Retinal pigment epithelial cell (primary cell): ENCODE data around the gene PUDP.

ENCODE experiments used
- DNase-seq: peaks from one replicate; pipeline ENCODE4 v3.0.0-alpha.2; 2010; ENCODE audit warnings: low read depth
- H3K4me3 ChIP-seq: 2 replicates; pipeline ENCODE4 v1.5.1; 2011; ENCODE audit warnings: mild to moderate bottlenecking, low read length, control low read depth, moderate library complexity
- TF ChIP-seq, protein P1 (sequence below): conservative IDR thresholded peaks from 2 replicates; pipeline ENCODE4 v1.5.1; 2011; ENCODE audit warnings: low read depth, low read length, control low read depth, inconsistent platforms

PUDP gene

DNA sequence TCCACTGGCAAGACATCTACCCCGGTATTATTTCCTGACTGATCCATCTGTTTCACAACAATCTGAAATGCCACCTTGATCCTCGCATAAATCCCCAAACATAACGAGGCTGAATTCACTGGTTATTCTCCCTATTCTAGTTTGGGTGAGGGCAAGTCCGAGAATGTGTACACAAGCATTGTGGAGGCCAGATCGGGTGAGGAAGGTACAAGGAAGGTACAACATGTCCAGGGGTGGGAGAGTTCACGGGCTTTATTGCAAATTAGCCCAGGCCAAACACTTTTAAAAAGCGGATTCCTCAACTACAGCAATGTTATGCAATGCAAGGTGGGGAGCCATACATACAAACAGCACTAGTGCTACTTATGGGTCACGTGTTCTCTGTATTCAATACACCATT, 82.5 kb downstream of the PUDP start:
- TF ChIP-seq, protein P1, sequence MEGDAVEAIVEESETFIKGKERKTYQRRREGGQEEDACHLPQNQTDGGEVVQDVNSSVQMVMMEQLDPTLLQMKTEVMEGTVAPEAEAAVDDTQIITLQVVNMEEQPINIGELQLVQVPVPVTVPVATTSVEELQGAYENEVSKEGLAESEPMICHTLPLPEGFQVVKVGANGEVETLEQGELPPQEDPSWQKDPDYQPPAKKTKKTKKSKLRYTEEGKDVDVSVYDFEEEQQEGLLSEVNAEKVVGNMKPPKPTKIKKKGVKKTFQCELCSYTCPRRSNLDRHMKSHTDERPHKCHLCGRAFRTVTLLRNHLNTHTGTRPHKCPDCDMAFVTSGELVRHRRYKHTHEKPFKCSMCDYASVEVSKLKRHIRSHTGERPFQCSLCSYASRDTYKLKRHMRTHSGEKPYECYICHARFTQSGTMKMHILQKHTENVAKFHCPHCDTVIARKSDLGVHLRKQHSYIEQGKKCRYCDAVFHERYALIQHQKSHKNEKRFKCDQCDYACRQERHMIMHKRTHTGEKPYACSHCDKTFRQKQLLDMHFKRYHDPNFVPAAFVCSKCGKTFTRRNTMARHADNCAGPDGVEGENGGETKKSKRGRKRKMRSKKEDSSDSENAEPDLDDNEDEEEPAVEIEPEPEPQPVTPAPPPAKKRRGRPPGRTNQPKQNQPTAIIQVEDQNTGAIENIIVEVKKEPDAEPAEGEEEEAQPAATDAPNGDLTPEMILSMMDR = no peak
- H3K4me3 ChIP-seq = no peak overlapping the region
- DNase-seq = no peak

GRCh38 chrX:7062903-7063302, 85.0 kb downstream of the PUDP start:
- TF ChIP-seq, protein P1 = no peak
- no peak for DNase-seq
- no peak overlapping the region for H3K4me3 ChIP-seq

DNA sequence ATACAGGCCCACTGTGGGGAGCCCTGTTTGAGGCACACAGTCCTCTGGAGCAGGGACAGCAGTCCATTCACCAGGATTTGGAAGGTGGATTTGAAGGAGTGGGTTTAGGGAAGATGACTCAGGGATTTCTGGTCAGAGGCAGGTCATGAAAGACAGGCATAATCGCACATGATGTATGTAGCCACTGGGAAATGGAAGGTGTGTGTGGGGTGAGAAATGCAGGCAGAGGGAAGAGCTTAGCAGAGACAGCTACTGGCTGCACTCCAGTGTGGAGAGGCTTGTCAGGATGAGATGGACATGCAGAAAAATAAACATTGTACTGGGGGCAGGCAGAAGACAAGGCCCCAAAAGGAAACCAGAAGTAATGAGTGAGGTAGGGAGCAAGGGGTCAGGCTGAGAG, 85.7 kb downstream of the PUDP start:
- no peak overlapping the region for H3K4me3 ChIP-seq
- no peak for DNase-seq
- TF ChIP-seq, protein P1 = no peak

GRCh38 chrX:7061429-7061828, 86.5 kb downstream of the PUDP start:
- TF ChIP-seq, protein P1 = no peak

GRCh38 chrX:7060444-7060843, 87.5 kb downstream of the PUDP start:
- TF ChIP-seq, protein P1 = no peak
- DNase-seq = no peak
- H3K4me3 ChIP-seq = no peak overlapping the region

More at GRCh38 chrX:7061429-7061828, 86.5 kb downstream of the PUDP start:
- no peak for DNase-seq
- H3K4me3 ChIP-seq = no peak overlapping the region

- H3K4me3 ChIP-seq = no peak overlapping the region
- no peak for DNase-seq
- TF ChIP-seq, protein P1 = no peak
These were observed 88.1 kb downstream of the PUDP start for GRCh38 chrX:7059859-7060258.

DNA sequence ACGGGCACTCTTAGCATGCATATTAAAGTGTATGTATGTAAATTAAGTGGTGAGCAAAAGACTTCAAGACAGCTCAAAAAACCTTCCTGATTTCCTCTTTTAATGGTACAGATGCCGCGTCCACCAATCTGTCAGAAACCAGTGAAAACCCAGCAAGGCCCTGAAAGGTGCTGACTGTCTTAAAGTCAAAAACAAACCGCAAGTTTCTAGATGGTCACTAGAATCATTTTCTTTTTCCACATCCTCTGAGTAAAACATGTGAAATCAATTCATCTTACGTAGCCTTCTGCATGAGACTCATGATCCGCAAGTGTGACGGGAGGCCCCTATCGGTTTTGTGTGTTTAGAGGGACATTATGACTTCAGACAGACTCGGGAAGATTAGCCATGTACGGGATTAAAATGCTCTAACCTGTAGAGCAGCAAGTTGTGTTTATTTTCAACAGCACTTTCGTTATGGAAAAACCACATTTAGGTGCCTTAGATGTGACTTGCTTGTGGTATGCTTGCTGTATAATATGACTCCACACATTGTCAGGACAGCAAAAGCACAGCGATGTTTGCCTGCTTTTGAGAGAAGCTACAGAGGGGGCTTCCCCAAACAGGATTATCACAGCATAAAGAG, 88.6 kb downstream of the PUDP start:
- H3K4me3 ChIP-seq = no peak overlapping the region
- DNase-seq = no peak
- TF ChIP-seq, protein P1 = no peak
